Smooth muscle cell (in vitro differentiated cells): ENCODE results near the gene ELK4. TPM values are rescaled to one million over a fixed set of nuclear protein-coding genes. Genes with fewer than 3 reads are reported as not detected.

Experiments used
- DNase-seq: peaks from one replicate; lab custom pipeline; 2025; ENCODE audit not compliant: unreplicated experiment; lab: John Stamatoyannopoulos, UW
- H2AFZ ChIP-seq: fragments of 200-600 bp; sonication (generic); 2 replicates; pipeline ENCODE4 v1.6.0; 2016; ENCODE audit warnings: antibody characterized with exemption, low read depth, mild to moderate bottlenecking
- H3F3A ChIP-seq: fragments of 200-600 bp; sonication (generic); 2 replicates; pipeline ENCODE4 v1.6.0; 2017; ENCODE audit warnings: antibody characterized with exemption, low read depth
- H3K27ac ChIP-seq: fragments of 200-600 bp; sonication (generic); 2 replicates; pipeline ENCODE4 v1.5.1; 2016; ENCODE audit warnings: low read depth, mild to moderate bottlenecking
- H3K27me3 ChIP-seq: fragments of 200-600 bp; sonication (generic); 2 replicates; pipeline ENCODE4 v1.6.1; 2016; ENCODE audit warnings: low read depth, mild to moderate bottlenecking
- H3K36me3 ChIP-seq: fragments of 200-600 bp; sonication (generic); 2 replicates; pipeline ENCODE4 v1.5.1; 2016; ENCODE audit warnings: low read depth
- H3K4me1 ChIP-seq: fragments of 200-600 bp; sonication (generic); 2 replicates; pipeline ENCODE4 v1.5.1; 2016; ENCODE audit warnings: low read depth
- H3K4me2 ChIP-seq: fragments of 200-600 bp; sonication (generic); 2 replicates; pipeline ENCODE4 v1.6.0; 2016; ENCODE audit warnings: mild to moderate bottlenecking
- H3K4me3 ChIP-seq: fragments of 200-600 bp; sonication (generic); 2 replicates; pipeline ENCODE4 v1.5.1; 2016; ENCODE audit warnings: mild to moderate bottlenecking
- H3K79me2 ChIP-seq: fragments of 200-600 bp; sonication (generic); 2 replicates; pipeline ENCODE4 v1.6.0; 2016; ENCODE audit warnings: low read depth, mild to moderate bottlenecking
- H3K9ac ChIP-seq: fragments of 200-600 bp; sonication (generic); 2 replicates; pipeline ENCODE4 v1.6.0; 2016; ENCODE audit warnings: low read depth
- H3K9me3 ChIP-seq: fragments of 200-600 bp; sonication (generic); replicated peaks from 2 replicates; pipeline ENCODE4 v1.5.1; 2016; ENCODE audit warnings: low read depth
- H4K20me1 ChIP-seq: fragments of 200-600 bp; sonication (generic); 2 replicates; pipeline ENCODE4 v1.6.0; 2016; ENCODE audit warnings: low read depth
- WGBS: methylation state at CpG from one replicate; pipeline ENCODE4 v1.1.7; 2016; ENCODE audit warnings: low lambda C conversion rate; 5-methylcytosine and 5-hydroxymethylcytosine counted together
- polyA plus RNA-seq: library from polyadenylated mRNA; unstranded; fragments of >200 nt; fragmentation: Nextera tagmentation; extraction: Ambion mirVana; gene quantifications from 2 replicates; pipeline ENCODE4 v1.2.1, GENCODE V29; 2016
- total RNA-seq: library from RNA; depleted of rRNA; stranded (reverse); fragments of >200 nt; gene quantifications from 2 replicates; pipeline ENCODE4 v1.2.3, GENCODE V29; 2014
- TF ChIP-seq, protein P1 (sequence below): fragments of 200-600 bp; sonication (generic); IDR thresholded peaks from 2 replicates; pipeline ENCODE4 v1.5.1; 2017; ENCODE audit warnings: borderline replicate concordance, mild to moderate bottlenecking, antibody characterized with exemption; ENCODE audit not compliant: insufficient read depth, poor library complexity, severe bottlenecking

ELK4 gene
- total and polyA plus RNA-seq, 2 experiments from 2014 or later: 3.7 to 15.5 TPM

DNA sequence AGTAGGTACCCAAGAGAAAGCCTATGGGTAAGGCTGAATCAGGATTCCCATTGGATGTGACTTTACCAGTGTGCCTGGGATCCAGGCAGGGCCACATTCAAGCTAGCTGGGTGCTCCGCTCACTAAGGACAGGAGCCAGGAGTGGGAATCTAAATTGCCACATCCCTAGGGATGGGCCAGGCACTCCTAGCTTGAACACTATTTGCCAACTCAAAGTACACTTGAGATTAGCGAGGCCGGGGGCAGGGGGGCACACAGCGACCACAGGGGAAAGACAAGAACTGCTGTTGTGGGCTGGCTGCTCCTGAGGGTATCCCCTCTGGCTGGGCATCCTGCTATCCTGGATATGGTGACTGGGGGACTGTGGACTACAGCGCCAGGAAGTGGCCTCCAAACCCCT, 44.2 kb upstream of the ELK4 start:
- 93% methylated on average over 5 of the region's 5 CpGs for whole genome bisulfite sequencing
- Histone ChIP-seq H3K79me2 (peaks cover 10% of the 10 kb centered on the region), H3K27me3 (no peaks in the 10 kb centered on the region), H3K36me3 (no peaks in the 10 kb centered on the region), H3K4me1 (peaks cover 26% of the 10 kb centered on the region), H3F3A (peaks cover 12% of the 10 kb centered on the region), H4K20me1 (peaks cover 5% of the 10 kb centered on the region), H3K27ac (no peak overlapping the region), H2AFZ (no peak overlapping the region), H3K4me3 (no peak overlapping the region), H3K4me2 (no peak overlapping the region), H3K9me3 (no peaks in the 10 kb centered on the region), H3K9ac (no peak overlapping the region)
- DNase-seq: no peak
- TF ChIP-seq, protein P1, sequence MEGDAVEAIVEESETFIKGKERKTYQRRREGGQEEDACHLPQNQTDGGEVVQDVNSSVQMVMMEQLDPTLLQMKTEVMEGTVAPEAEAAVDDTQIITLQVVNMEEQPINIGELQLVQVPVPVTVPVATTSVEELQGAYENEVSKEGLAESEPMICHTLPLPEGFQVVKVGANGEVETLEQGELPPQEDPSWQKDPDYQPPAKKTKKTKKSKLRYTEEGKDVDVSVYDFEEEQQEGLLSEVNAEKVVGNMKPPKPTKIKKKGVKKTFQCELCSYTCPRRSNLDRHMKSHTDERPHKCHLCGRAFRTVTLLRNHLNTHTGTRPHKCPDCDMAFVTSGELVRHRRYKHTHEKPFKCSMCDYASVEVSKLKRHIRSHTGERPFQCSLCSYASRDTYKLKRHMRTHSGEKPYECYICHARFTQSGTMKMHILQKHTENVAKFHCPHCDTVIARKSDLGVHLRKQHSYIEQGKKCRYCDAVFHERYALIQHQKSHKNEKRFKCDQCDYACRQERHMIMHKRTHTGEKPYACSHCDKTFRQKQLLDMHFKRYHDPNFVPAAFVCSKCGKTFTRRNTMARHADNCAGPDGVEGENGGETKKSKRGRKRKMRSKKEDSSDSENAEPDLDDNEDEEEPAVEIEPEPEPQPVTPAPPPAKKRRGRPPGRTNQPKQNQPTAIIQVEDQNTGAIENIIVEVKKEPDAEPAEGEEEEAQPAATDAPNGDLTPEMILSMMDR: no peak

DNA sequence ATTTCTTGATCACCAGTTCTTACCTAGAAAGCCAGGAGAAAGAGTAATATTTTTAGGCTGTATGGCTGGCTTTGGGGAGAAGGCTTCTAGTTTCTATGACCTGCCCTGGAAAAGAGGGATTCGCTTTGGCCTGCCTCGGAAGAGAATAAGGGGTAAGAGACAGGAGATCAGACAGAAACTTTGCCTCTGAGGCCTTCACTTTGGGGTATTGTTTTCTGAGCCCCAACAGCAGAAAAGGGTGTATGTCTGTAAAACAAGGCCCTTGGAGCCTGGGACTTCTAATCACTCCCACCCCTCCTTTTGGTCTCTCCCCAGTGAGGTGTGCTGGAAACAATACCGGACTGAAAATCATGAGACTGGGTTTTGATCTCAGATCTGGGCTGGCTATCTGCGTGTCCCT, 43.4 kb upstream of the ELK4 start:
- no peak overlapping the region for H3K4me2 ChIP-seq
- TF ChIP-seq, protein P1: no peak
- no peaks in the 10 kb centered on the region for H3K36me3 ChIP-seq
- peaks cover 12% of the 10 kb centered on the region for H3F3A ChIP-seq
- H3K27me3 ChIP-seq: no peaks in the 10 kb centered on the region
- H3K9ac ChIP-seq: no peak overlapping the region
- no peaks in the 10 kb centered on the region for H3K9me3 ChIP-seq
- peaks cover 13% of the 10 kb centered on the region for H4K20me1 ChIP-seq
- no peak for DNase-seq
- H3K4me3 ChIP-seq: no peak overlapping the region
- H3K79me2 ChIP-seq: peaks cover 10% of the 10 kb centered on the region
- no peak overlapping the region for H2AFZ ChIP-seq
- WGBS: over 99% methylated on average over 4 of the region's 4 CpGs
- no peak overlapping the region for H3K27ac ChIP-seq
- peaks cover 30% of the 10 kb centered on the region for H3K4me1 ChIP-seq

DNA sequence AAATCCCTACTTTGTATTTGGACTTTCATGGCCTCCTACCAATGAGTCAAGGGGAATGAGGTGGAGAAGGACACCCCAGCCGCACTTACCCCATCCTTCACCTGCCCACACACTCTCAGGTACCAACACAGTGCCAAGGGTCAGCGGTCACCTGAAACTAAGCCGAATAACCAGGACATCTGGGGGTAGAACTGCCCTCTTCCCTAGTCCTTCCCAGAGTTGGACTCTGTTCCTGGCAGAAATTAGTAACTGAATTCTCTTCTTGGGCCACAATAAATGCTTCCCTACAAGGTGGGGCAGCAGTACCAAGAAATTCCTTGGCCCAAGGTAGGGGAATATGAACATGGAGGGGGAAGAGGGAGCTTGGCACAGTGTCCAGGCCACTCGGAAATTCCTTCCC, 41.2 kb upstream of the ELK4 start:
- H3K79me2 ChIP-seq: peaks cover 16% of the 10 kb centered on the region
- WGBS: 96% methylated on average over 4 of the region's 4 CpGs
- peaks cover 44% of the 10 kb centered on the region for H3K4me1 ChIP-seq
- H3K4me2 ChIP-seq: no peak overlapping the region
- peaks cover 36% of the 10 kb centered on the region for H4K20me1 ChIP-seq
- H3K4me3 ChIP-seq: no peak overlapping the region
- no peak for DNase-seq
- H3K9me3 ChIP-seq: no peaks in the 10 kb centered on the region
- no peak overlapping the region for H3K27ac ChIP-seq
- peaks cover 6% of the 10 kb centered on the region for H3F3A ChIP-seq
- no peaks in the 10 kb centered on the region for H3K27me3 ChIP-seq
- H2AFZ ChIP-seq: no peak overlapping the region
- no peaks in the 10 kb centered on the region for H3K36me3 ChIP-seq
- no peak overlapping the region for H3K9ac ChIP-seq
- TF ChIP-seq, protein P1: no peak

DNA sequence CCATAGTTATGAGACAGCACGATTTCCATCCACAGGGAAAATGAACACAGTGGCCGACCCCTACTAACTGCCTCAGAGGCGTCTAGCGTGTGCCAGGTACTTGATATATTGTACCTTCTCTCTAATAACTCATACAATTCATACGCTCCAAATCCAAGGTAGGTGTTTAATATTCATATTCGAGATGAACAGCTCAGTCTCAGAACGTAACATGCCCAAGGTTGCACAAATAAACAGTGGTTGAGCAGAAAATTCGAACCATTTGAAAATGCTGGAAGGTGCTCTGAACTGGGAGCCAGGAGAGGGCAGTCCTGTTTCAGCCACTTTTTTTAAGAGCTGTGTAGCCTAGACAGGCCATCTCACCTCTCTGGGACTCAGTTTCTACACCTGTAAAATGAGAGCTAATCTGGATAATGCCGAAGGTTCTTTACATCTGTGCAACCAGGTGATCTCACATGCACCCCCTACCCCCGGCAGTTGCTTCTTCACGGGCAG, 40.6 kb upstream of the ELK4 start:
- no peak for DNase-seq
- Histone ChIP-seq H3F3A (peaks cover 3% of the 10 kb centered on the region), H3K4me2 (no peak overlapping the region), H3K36me3 (no peaks in the 10 kb centered on the region), H3K9me3 (no peaks in the 10 kb centered on the region), H3K27ac (no peak overlapping the region), H3K4me3 (no peak overlapping the region), H3K4me1 (peaks cover 41% of the 10 kb centered on the region), H3K9ac (no peak overlapping the region), H4K20me1 (peaks cover 40% of the 10 kb centered on the region), H3K79me2 (peaks cover 14% of the 10 kb centered on the region), H3K27me3 (no peaks in the 10 kb centered on the region), H2AFZ (no peak overlapping the region)
- TF ChIP-seq, protein P1: no peak
- 74% methylated on average over 11 of the region's 11 CpGs for WGBS
